T-helper 1 cell treated with Interleukin-12 subunit alpha and Interleukin-12 subunit beta and Interleukin-4 antibody, amounts not matched to agents 30 ng/mL and 1 ng/mL, for 36 hours (primary cell): Measurements from ENCODE around the gene STAB2. TPM values are rescaled to one million over a fixed set of nuclear protein-coding genes. Genes with fewer than 3 reads are reported as not detected.

Experiments used
- intact Hi-C: fragments of 100-400 bp; cut with micrococcal nuclease; formaldehyde crosslinking; loops from one replicate; pipeline ENCODE4 v1.15.1; 2024
- total RNA-seq: library from RNA; stranded (reverse); gene quantifications from 2 replicates; pipeline ENCODE4 v1.2.3, GENCODE V29; 2022

STAB2 gene
- total RNA-seq, 1 donor from 2014 or later: not detected

DNA sequence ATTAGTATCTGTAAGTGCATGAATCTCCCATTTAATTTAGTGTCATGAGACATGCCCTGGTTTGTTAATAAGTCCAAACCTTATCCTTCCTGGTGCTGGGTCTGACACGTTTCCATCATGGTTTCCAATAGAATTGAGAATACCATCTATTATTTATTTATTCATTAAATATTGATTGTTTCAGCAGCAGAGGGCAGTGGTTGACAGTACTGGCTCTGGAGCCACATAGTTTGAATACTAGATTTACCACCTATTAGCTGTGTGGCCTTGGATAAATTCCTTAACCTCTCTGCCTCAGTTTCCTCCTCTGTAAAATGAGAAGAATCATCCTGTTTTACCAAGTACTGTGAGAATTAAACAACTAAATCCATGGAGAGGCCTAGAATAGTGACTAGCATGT lies 941 bp upstream of the STAB2 start:
- intact Hi-C loops: no loop called here

DNA sequence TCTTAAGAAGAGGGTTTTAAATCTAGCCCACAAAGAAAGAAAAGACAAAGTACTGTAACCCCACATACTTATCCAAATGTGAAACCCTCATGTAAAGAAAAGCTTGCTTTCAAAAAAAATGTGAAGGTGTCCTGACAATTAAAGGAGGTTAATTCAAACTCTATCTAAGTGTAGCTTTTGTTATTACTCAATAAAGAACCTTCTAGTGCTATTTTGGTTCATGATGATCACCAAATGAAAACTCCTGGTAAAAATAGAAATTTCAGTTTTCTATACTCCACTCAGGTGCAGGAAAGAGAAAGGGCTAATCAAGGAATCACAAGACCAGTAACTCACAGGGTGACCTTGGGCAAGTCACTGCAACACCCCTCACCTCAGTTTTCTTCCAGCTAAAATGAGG lies 1.6 kb downstream of the STAB2 start:
- intact Hi-C loops: no loop called here

DNA sequence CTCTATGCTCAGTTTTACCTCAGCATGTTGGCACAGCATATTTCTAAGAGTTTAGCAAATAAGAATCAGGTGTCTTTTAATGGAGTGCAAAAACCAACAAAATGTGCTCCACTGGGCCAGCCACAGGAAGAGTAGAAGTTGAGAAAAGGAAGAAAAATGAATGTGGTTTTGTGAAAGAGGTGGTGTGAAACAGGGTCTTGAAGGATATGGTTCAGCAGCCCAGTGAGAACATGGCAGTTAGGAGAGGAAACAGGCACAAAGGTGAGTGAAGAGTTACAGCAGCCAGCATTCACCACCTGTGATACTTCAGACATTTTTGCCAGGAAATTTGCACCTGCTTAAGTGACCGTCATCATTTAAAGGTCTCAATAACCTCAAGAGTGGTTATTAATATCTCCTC lies 2.4 kb downstream of the STAB2 start:
- intact Hi-C loops: no loop called here

DNA sequence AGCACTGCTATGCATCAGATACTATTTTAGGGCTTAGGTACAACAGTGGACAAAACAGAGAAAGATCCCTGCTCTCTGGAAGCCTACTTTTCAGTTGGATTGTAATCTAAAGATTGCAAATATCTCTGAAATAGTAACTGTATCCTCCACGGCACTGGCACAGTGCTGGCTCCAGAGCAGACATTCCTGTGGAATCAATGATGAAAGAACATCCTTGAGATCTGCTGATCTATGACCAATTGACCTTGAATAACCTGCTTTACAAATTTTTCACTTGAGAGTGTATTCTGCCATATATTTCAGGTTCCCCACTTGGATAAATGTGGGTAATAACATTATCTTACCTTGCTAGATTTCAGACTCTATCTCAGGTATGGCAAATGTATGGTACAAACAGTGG lies 3.2 kb downstream of the STAB2 start:
- intact Hi-C loops: no loop called here

DNA sequence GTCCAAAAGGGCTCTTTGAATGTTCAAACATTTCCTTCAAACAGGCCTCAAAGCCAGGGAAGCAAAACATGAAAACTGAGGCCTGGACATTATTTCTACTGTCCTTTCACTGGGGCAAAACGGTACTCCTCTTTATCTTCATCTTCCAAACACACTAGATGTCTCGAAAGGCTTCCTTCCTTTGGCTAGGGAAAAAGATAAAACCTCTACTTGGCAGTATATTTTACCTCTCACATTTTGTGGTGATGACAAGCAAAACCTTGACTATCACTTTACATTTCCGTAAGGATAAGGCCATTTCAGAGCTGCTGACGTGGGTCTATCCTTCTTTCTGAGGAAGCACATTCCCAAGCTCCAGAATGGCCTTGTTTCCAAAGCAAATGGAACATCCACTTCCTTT lies 9.9 kb downstream of the STAB2 start:
- intact Hi-C loops: no loop called here

DNA sequence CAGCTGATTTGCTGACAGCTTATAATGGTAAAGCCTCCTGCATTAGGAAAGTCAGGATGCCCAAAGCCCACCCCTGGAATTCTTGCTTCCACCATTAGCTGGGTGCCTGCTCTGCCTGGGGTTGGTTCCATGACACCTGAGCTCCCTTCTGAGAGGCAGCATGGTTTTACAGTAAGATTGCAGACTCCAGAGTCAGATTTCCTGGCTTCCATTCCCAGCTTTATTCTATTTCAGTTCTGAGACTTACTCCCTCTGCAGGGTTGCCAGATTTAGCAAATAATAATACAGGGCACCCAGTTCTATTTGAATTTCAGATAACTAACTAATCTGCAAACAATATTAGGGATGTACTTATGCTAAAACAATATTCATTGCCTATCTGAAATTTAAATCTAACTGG lies 12.2 kb downstream of the STAB2 start:
- intact Hi-C loops: no loop called here

DNA sequence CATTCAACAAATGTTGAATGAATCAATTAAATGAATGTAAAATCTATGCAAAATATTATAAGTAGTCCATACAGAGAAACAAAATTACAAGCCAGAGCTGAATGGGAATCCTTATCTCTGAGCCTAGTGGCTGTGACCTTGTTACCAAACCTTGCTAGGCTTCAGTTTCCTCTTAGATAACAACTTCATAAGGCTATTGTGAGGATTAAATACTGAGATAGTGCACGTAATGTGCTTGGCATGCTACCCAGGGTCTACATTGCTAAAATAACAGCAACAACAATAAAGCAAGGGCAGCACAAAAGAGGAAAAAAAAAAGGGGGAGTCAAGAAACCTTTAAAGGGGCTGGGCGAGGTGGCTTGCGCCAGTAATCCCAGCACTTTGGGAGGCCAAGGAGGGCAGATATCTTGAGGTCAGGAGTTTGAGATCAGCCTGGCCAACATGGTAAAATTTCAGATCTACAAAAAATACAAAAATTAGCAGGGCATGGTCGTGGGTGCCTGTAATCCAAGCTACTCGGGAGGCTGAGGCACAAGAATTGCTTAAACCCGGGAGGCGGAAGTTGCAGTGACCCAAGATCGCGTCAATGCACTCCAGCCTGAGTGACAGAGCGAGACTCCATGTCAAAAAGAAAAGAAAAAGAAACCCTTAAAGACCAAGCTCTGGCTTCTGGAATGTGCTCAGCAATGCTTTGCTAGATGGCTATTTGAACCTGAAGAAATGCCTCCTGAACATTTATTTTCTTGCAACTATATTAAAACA lies 14.1 kb downstream of the STAB2 start:
- intact Hi-C loops: no loop called here

DNA sequence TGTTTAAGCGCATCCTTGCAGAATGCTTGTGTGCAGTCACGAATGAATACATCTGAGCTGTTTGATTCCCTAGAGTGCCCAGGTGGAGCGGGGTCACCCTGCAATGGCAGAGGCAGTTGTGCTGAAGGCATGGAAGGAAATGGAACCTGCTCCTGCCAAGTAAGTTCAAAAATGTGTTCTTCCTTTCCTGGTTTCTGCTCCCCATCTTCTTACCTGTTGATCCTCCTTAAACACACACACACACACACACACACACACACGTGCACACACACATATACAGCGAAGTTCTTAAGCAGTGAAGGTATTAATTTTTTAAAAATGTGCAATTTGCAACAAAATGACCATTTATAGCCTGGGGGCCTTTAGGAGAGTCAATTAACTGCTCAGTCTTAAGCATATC lies 33.3 kb downstream of the STAB2 start:
- intact Hi-C loops: no loop called here

DNA sequence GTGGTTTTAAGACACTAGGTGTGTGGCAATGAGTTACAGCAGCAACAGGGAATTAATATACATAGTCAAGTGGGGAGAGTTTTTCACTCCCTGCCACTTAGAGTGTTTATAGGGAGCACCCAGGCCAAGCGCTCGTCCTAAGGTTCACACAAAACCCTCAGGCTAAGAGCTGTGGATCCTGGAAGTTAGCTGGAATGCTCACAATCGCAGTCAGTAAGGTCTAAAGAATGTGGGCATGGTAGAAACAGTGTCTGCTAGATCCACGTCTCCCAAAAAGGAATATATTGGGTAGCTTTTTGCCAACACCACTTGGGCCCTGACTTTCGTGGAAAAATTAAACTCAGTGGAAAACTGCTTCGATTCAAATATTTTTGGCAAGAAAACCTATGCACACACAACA lies 36.6 kb downstream of the STAB2 start:
- intact Hi-C loops: no loop called here

DNA sequence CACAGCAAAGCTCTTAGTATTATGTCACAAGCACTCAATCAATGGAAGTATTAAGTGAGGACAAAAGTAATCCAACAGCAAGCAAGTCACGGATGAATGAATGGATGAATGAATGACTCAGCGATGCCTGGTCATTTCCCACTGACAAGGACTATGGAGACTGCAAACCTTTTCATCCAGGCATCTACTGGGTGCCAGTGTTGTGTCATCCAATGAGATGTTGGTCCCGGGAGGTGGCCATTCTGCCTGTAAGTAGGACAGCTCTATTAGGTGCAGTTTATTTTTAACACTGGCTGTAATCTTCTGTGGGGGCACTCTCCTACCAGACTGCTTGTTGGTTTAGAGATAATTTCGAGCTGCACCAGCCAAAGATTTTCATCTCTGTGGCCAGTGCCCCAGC lies 39.4 kb downstream of the STAB2 start:
- intact Hi-C loops: no loop called here

DNA sequence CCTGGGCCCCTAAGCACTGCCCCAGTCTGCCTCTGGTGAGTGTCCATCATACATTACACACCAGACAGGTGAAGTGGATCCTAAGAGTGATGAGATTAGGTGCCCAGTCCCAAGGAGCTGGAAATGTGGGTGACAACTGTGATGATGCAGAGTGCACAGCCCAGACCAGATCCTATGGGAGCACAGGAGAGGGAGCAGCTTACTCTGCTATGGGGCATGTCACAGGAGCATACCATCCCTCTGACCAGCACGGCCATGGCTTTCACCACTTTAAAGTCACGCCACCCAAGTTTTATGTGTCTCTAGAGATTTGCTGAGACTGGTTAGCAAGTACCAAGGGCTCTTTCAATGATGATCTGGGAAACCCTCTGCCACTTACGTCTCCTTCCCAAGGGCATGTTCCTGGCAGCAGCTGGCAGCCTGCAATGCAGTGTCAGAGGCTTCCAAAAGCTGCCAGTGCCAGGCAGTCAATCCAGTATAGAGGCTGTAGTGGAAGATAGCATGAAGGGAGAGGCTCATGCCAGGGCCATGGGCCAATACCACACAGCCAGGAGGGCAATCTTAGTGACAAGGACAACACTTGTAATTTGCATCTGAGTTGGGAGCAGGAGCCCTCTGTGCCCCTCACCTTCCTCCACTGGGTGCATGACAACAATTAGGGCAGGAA lies 40.2 kb downstream of the STAB2 start:
- intact Hi-C loops: no loop called here

DNA sequence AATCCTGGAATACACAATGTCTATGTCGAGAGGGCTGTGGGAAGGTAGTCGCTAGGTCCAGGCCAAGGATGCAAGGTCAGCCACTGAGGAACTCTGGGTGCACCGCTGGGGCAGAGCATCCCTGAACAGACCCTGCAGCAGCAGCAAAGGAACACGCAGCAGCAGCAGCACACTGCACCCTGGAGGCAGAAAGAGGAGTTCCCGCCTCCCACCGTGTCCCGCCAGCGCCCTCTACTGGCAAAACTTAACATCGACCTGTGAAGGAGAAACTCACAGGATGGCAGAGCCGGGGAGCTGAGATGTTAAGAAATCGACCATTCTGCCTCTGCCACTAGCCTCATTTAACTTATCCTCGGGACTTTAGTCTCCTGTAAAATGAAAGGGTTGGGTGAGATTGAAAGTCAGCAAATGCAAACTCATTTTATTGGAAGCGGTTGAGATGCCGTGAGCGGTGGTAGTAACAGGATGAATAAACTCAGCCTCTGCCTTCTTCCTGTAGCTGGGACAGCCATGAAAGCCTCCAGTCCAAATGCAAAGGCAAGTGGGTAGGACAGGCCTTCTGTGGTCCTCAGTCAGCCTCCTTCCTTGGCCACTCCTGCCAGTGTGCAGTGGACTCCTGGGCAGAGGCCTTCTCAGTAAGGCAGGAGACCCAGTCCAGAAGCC lies 45.6 kb downstream of the STAB2 start:
- intact Hi-C loops: loop anchor here (1.0 kb wide), 2 partner anchors 57 to 749 kb away; no protein-coding TSS in a partner anchor

DNA sequence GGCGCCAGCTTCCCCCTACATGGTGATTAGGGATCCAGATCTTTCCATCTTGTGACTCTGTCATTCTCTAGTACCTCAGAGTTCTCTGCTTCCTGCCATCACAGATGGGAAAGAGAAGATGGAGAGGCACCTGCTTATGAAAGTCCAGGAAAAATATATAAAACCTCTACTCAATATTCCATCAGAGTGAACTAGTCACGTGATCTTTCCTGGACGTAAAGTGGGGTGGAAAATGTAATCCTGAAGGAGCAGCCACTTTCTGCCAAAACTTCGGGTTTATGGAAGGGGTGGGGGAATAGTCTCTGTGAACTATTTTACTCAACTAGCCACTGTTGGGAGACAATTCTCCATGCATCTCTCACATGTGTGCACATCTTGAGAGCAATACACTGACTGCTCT lies 47.7 kb downstream of the STAB2 start:
- intact Hi-C loops: no loop called here

DNA sequence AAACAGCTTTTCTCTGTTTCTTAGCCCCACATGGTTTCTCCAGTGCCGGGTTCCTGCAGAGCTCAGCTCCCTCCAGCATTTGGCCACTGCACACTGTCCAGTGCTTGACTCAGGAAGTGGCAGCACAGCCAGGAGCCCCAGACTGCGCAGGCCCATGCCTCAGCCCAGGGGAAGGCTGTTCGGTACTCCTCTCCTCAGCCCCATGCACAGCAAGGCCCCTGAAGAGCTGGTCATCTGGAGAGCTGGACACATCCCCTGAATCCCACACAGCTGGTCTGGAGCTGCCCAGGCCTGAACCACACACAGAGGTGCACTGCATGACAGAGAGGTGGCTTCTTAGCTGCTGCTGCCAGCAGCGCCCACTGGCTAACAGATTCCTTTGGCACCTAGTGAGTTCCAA lies 48.3 kb downstream of the STAB2 start:
- intact Hi-C loops: no loop called here

DNA sequence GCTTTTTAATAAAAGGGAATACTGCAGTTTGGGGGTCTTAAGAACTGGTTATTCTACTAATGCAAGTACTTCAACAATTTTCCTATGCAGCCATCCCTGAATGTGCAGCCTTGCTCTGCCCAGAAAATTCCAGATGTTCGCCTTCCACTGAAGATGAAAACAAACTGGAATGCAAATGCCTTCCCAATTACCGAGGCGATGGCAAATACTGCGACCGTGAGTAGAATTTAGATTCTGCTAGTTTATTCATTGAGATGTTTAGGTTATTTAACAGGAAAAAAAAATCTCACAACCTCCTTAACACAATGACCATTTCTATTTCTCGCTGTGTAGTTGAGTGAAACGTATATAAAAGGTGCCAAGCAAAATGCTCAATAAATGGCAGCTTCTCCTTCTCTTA lies 49.9 kb downstream of the STAB2 start:
- intact Hi-C loops: no loop called here

DNA sequence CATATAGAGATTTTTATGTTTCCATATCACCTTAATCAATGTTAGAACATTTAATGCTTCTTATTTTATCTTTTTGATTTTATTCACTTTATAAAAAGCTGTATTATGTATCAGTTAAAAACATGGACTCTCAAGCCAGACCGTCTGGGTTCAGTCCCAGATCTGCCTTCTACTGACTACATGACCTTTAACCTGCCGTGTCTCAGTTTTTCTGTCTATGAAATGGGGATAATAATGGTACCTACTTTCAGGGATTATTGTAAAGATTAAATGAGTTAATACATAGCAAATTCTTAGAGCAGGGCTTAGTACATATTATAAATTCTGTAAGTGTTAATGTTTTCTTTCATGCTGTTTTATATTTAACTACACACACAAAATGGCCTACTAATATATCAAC lies 50.4 kb downstream of the STAB2 start:
- intact Hi-C loops: no loop called here

DNA sequence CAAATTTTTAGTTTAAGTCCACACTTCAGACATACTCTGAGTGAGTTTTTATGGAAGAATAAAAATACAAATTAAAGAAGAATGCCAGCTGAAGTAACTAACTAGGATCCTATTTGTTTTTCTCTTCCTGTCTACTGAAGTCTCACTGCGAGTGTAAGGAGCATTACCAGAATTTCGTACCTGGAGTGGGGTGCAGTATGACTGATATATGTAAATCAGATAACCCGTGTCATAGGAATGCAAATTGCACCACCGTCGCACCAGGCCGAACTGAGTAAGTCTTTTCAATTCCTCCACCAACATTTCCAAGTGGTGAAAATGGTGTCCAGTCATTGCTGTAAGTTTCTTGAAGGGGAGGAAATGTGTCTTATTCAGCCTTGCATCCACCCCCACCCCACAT lies 52.9 kb downstream of the STAB2 start:
- intact Hi-C loops: no loop called here

DNA sequence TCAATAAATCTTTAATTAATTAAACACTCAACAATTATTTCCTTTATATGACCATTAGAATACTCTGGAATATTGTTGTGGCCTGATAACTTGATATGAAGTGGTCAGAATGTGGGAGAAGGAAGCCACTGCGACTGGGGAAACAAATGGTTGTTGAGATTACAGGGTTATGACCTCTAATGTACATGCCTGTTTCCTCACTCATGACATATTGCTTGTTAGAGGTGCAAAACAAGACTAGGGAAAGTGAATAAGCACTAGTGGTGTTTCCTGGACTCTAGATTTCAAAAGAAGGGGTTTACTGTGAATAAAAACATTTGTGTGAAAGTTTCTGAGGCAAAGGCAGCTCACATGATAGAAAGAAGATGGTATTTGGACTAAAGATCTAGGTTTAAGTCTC lies 53.3 kb downstream of the STAB2 start:
- intact Hi-C loops: no loop called here

DNA sequence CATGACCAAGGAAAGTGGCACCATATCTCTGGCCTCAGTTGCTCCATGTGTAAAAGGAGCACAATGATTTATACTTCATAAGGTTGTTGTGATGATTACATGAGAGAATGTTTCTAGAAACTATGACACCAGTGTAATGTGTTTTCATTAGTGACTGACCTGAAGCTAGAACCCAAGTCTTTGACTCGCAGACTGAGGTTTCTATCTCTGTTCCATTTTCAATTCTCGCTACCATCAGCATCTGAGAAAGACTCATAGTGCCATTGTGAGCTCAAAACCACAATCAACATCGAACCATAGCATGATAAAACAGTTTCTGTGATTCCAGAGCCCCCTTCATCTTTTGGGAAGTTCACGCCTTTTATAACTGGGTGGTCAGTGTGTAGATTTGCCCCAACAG lies 53.8 kb downstream of the STAB2 start:
- intact Hi-C loops: no loop called here

DNA sequence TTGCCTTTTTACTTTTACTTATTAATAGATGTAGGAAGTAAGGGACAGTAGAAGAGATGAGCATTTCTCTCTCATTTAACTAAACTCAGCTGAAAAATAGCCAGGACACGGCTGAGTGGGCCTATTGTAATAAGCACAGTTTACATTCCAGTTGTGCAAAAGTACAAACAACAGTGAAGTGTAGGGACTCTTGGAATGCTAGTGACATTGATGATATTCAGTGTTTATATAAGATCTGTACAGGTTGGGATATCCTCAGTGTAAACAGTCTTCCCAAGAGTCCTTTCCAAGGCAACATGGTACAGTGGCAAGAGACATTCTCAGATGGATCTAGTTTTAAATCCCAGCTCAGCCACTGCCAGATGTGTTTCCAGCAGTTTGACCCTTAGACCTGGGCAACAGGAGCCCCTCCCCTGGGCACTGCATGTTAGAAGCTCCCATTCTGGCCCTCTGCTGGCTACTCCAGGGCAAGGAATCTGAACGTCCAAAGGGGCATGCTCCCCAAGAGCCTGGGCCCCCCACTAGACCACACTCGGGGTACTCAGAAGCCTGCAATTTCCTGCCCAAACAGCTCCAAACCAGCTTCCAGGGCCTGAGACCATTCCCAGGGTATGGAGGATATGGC lies 55.3 kb downstream of the STAB2 start:
- intact Hi-C loops: no loop called here

DNA sequence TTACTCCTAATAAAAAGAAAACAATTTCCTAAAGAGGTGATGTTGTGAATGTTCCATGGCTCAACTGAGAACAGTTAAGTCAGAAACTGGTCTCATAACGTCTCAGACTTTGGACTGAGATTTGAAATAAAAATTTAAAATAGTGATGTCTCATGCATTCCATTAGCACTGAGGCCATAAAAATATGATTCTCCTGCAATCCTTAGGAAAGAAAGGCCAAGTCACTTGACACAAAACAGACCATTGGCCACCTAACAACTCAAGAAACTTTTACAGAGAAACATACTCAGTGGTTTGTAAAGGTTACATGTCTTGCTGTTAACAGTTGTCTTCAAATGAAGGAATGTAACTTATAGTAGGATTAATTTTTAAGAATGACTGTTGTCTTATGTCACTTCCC lies 58.1 kb downstream of the STAB2 start:
- intact Hi-C loops: no loop called here

DNA sequence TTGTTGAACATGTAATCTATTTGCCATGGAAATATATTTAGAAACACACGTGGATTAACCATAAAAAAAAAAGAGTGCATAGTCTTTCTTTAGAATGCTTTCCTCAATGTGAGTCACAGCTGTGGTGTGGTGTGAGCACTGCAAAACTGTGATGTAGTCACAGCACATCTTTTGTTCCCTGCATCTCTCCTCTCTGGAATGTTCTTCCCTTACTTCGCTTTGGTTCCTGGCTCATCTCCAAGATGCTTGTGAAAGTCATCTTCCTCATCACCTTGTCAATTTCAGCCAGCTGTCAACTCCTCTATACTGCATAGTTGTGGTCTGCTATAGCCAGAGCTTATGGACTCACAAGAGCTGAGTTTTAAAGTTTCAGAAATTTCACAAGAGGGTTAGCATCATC lies 60.2 kb downstream of the STAB2 start:
- intact Hi-C loops: no loop called here
